ENCODE results near the gene CBX2. TPM values are rescaled to one million over a fixed set of nuclear protein-coding genes. Genes with fewer than 3 reads are reported as not detected.

The CBX2 gene
- total RNA-seq, 4 donors from 2014 or later = 4.6 to 12.9 (median 8.7) TPM

GRCh38 chr17:79803421-79803996 is 25.6 kb downstream of the CBX2 start:
- intact Hi-C loops (cut with DNase I) = no loop called here
- no peak for TF ChIP-seq CTCF (IDR thresholded peaks at IDR 0.05)
- no peak for TF ChIP-seq POLR2A (IDR thresholded peaks at IDR 0.05)
- H3K27me3 ChIP-seq = peaks cover 53 to 100% (median 91%) of the 10 kb centered on the region in 4 donors
- no peaks in the 10 kb centered on the region for H3K36me3 ChIP-seq
- no peaks in the 10 kb centered on the region for H3K9me3 ChIP-seq
- H3K27ac ChIP-seq = no peak overlapping the region
- peaks cover 48 to 68% (median 66%) of the 10 kb centered on the region in 3 donors for H3K4me1 ChIP-seq
- WGBS, 2 donors = 10 to 17% methylated on average over 10 to 12 of the region's 31 CpGs
- H3K4me3 ChIP-seq = peak overlapping the region in 2 of 4 donors; percentile 33 to 52
- DNase-seq = no peak

- no peak overlapping the region for H3K27ac ChIP-seq
- H3K9me3 ChIP-seq = no peaks in the 10 kb centered on the region
- H3K4me3 ChIP-seq = peak overlapping the region in 3 of 4 donors; percentile 10 to 52 (median 33)
- TF ChIP-seq CTCF (IDR thresholded peaks at IDR 0.05) (no peak), POLR2A (IDR thresholded peaks at IDR 0.05) (no peak)
- peaks cover 47 to 100% (median 89%) of the 10 kb centered on the region in 4 donors for H3K27me3 ChIP-seq
- H3K4me1 ChIP-seq = peaks cover 40 to 66% (median 61%) of the 10 kb centered on the region in 3 donors
- intact Hi-C loops (cut with DNase I) = no loop called here
- DNase-seq = no peak
- WGBS, 2 donors = 3% methylated on average over 13 to 15 of the region's 76 CpGs
- H3K36me3 ChIP-seq = no peaks in the 10 kb centered on the region
Measured at GRCh38 chr17:79803997-79804855, 26.3 kb downstream of the CBX2 start.

GRCh38 chr17:79804856-79805696 is 27.1 kb downstream of the CBX2 start:
- H3K36me3 ChIP-seq = no peaks in the 10 kb centered on the region
- no peak overlapping the region for H3K27ac ChIP-seq
- no peak for DNase-seq
- WGBS, 2 donors = 10 to 11% methylated on average over 21 to 22 of the region's 22 CpGs
- H3K4me1 ChIP-seq = peaks cover 34 to 66% (median 60%) of the 10 kb centered on the region in 3 donors
- H3K9me3 ChIP-seq = no peaks in the 10 kb centered on the region
- intact Hi-C loops (cut with DNase I) = no loop called here
- TF ChIP-seq CTCF (IDR thresholded peaks at IDR 0.05) (no peak), POLR2A (IDR thresholded peaks at IDR 0.05) (no peak)
- H3K4me3 ChIP-seq = no peak overlapping the region
- peaks cover 48 to 100% (median 86%) of the 10 kb centered on the region in 4 donors for H3K27me3 ChIP-seq

- intact Hi-C loops (cut with DNase I) = no loop called here
Measured at GRCh38 chr17:79806446-79806760, 28.5 kb downstream of the CBX2 start.

More at GRCh38 chr17:79806446-79806760, 28.5 kb downstream of the CBX2 start:
- WGBS, 2 donors = 0 to 20% methylated on average over 1 to 3 of the region's 4 CpGs
- peaks cover 34 to 66% (median 59%) of the 10 kb centered on the region in 3 donors for H3K4me1 ChIP-seq
- no peak for TF ChIP-seq CTCF (IDR thresholded peaks at IDR 0.05)
- TF ChIP-seq POLR2A (IDR thresholded peaks at IDR 0.05) = no peak
- H3K9me3 ChIP-seq = no peaks in the 10 kb centered on the region
- no peak overlapping the region for H3K4me3 ChIP-seq
- no peaks in the 10 kb centered on the region for H3K36me3 ChIP-seq
- H3K27me3 ChIP-seq = peaks cover 50 to 100% (median 86%) of the 10 kb centered on the region in 4 donors
- no peak overlapping the region for H3K27ac ChIP-seq
- no peak for DNase-seq
